Loucy (cell line): Measurements from ENCODE around the gene DIRAS1.

Experiments
- EZH2phosphoT487 ChIP-seq: fragments of 200-600 bp; IDR thresholded peaks from 2 replicates; pipeline ENCODE4 v1.6.1; 2018; ENCODE audit warnings: antibody characterized with exemption, mild to moderate bottlenecking, moderate library complexity, borderline replicate concordance
- TF ChIP-seq, protein P1 (sequence below): fragments of 200-600 bp; sonication (generic); conservative IDR thresholded peaks from 2 replicates; pipeline ENCODE4 v1.5.1; 2014; ENCODE audit warnings: mild to moderate bottlenecking, antibody characterized with exemption, low read length

DNA sequence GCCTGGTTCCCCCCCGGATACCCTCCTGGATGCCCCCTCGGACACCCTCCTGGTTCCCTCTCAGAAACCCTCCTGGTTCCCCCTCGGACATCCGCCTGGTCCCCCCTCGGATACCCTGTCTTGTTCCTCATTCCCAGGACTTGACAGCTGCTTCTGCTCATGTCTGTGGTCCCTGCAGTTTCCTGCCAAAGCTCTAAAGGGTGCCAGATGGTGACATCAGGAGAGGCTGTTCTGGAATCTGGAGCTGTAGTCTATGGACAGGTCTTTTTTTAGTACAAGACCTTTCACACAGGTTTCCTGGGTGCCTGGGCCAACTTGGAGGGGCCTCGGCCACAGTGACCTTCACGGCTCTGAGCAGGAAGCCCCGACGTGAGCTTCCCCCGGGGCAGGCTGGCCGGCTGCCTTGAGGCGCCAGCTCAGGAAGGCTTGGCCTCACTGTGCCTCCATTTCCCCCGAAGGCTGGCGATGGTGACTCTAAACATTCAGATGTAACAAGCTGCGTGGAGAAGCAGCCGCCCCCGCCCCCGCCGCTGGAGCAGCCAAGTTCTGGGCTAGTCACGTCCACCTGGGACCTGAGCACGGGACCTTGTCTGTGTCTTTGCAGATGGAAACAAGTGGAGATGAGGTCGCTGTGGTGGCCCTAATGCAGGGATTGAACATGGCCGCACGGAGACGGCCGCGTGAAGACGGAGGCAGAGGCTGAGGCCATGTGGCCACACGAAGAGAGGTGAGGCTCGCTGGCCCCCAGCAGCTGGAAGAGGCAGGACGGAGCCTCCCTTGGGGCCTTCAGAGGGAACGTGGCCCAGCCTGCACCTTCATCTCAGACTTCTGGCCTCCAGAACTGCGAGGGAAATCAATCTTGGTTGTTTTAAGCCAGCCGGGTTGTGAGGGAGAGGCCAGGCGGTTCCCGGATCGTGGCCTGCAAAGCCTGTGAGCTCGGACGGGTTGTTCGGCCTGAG, 49.2 kb upstream of the DIRAS1 start:
- TF ChIP-seq, protein P1, sequence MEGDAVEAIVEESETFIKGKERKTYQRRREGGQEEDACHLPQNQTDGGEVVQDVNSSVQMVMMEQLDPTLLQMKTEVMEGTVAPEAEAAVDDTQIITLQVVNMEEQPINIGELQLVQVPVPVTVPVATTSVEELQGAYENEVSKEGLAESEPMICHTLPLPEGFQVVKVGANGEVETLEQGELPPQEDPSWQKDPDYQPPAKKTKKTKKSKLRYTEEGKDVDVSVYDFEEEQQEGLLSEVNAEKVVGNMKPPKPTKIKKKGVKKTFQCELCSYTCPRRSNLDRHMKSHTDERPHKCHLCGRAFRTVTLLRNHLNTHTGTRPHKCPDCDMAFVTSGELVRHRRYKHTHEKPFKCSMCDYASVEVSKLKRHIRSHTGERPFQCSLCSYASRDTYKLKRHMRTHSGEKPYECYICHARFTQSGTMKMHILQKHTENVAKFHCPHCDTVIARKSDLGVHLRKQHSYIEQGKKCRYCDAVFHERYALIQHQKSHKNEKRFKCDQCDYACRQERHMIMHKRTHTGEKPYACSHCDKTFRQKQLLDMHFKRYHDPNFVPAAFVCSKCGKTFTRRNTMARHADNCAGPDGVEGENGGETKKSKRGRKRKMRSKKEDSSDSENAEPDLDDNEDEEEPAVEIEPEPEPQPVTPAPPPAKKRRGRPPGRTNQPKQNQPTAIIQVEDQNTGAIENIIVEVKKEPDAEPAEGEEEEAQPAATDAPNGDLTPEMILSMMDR: no peak
- no peak for TF ChIP-seq EZH2phosphoT487
